ENCODE results near the gene HK1.

Gene HK1

GRCh38 chr10:69352569-69353264, 74.4 kb downstream of the HK1 start:
- Histone ChIP-seq H3K4me2 (ENCODE audit: low read length) (no peak overlapping the region), H3K36me3 (ENCODE audit: insufficient read depth, low read length) (peaks cover 13% of the 10 kb centered on the region; the same call in 1 of the 2 replicates), H3K9me3 (ENCODE audit: low read length) (no peaks in the 10 kb centered on the region), H3K4me1 (ENCODE audit: insufficient read depth, low read length, severe bottlenecking) (peaks cover 17% of the 10 kb centered on the region), H3K79me2 (ENCODE audit: insufficient read depth, low read length) (no peaks in the 10 kb centered on the region; the same call in 1 of the 2 replicates), H4K20me1 (ENCODE audit: insufficient read depth, low read length) (no peaks in the 10 kb centered on the region), H3K27me3 (ENCODE audit: insufficient read depth, low read length) (no peaks in the 10 kb centered on the region), H3K4me3 (ENCODE audit: low read depth, low read length, poor library complexity, severe bottlenecking) (no peak overlapping the region), H3F3A (ENCODE audit: insufficient read depth, low read length) (no peaks in the 10 kb centered on the region), H3K9ac (ENCODE audit: low read length) (no peak overlapping the region), H2AFZ (ENCODE audit: low read length) (no peak overlapping the region), H3K27ac (ENCODE audit: low read depth, low read length, poor library complexity, severe bottlenecking) (no peak overlapping the region), H3K9me2 (ENCODE audit: low read depth, low read length) (no peaks in the 10 kb centered on the region)
- TF ChIP-seq CTCF (IDR thresholded peaks at IDR 0.05; ENCODE audit: low read length) (no peak), EZH2 (IDR thresholded peaks at IDR 0.05; ENCODE audit: borderline replicate concordance, low read length) (no peak)

- Histone ChIP-seq H2AFZ (ENCODE audit: low read length) (no peak overlapping the region), H3K79me2 (ENCODE audit: insufficient read depth, low read length) (no peaks in the 10 kb centered on the region; the same call in 1 of the 2 replicates), H3K9me2 (ENCODE audit: low read depth, low read length) (no peaks in the 10 kb centered on the region), H3K4me2 (ENCODE audit: low read length) (no peak overlapping the region), H3K36me3 (ENCODE audit: insufficient read depth, low read length) (peaks cover 13% of the 10 kb centered on the region; the same call in 1 of the 2 replicates), H3K4me3 (ENCODE audit: low read depth, low read length, poor library complexity, severe bottlenecking) (no peak overlapping the region), H3K9ac (ENCODE audit: low read length) (no peak overlapping the region), H3K27ac (ENCODE audit: low read depth, low read length, poor library complexity, severe bottlenecking) (no peak overlapping the region), H3K9me3 (ENCODE audit: low read length) (no peaks in the 10 kb centered on the region), H3K4me1 (ENCODE audit: insufficient read depth, low read length, severe bottlenecking) (peaks cover 4% of the 10 kb centered on the region), H3F3A (ENCODE audit: insufficient read depth, low read length) (no peaks in the 10 kb centered on the region), H3K27me3 (ENCODE audit: insufficient read depth, low read length) (no peaks in the 10 kb centered on the region), H4K20me1 (ENCODE audit: insufficient read depth, low read length) (no peaks in the 10 kb centered on the region)
- no peak for TF ChIP-seq CTCF (IDR thresholded peaks at IDR 0.05; ENCODE audit: low read length)
- no peak for TF ChIP-seq EZH2 (IDR thresholded peaks at IDR 0.05; ENCODE audit: borderline replicate concordance, low read length)
Measured at GRCh38 chr10:69353977-69354635, 75.8 kb downstream of the HK1 start.

- H3K4me1 ChIP-seq (ENCODE audit: insufficient read depth, low read length, severe bottlenecking) = no peaks in the 10 kb centered on the region
- H3K9me2 ChIP-seq (ENCODE audit: low read depth, low read length) = no peaks in the 10 kb centered on the region
- peaks cover 4% of the 10 kb centered on the region; the same call in 1 of the 2 replicates for H3K36me3 ChIP-seq (ENCODE audit: insufficient read depth, low read length)
- no peaks in the 10 kb centered on the region for H3F3A ChIP-seq (ENCODE audit: insufficient read depth, low read length)
- H4K20me1 ChIP-seq (ENCODE audit: insufficient read depth, low read length) = no peaks in the 10 kb centered on the region
- H3K4me3 ChIP-seq (ENCODE audit: low read depth, low read length, poor library complexity, severe bottlenecking) = no peak overlapping the region
- no peaks in the 10 kb centered on the region for H3K27me3 ChIP-seq (ENCODE audit: insufficient read depth, low read length)
- H2AFZ ChIP-seq (ENCODE audit: low read length) = no peak overlapping the region
- H3K4me2 ChIP-seq (ENCODE audit: low read length) = no peak overlapping the region
- no peak overlapping the region for H3K27ac ChIP-seq (ENCODE audit: low read depth, low read length, poor library complexity, severe bottlenecking)
- H3K9me3 ChIP-seq (ENCODE audit: low read length) = no peaks in the 10 kb centered on the region
- H3K79me2 ChIP-seq (ENCODE audit: insufficient read depth, low read length) = no peaks in the 10 kb centered on the region
- TF ChIP-seq EZH2 (IDR thresholded peaks at IDR 0.05; ENCODE audit: borderline replicate concordance, low read length) (no peak), CTCF (IDR thresholded peaks at IDR 0.05; ENCODE audit: low read length) (no peak)
- H3K9ac ChIP-seq (ENCODE audit: low read length) = no peak overlapping the region
Measured at GRCh38 chr10:69356187-69356586, 77.9 kb downstream of the HK1 start.
